Neural crest cell (in vitro differentiated cells): ENCODE results near the gene ORC1. TPM values are rescaled to one million over a fixed set of nuclear protein-coding genes. Genes with fewer than 3 reads are reported as not detected.
A peak's percentile ranks its signal among the peaks of the same experiment; 100 is the strongest.

Experiments
- DNase-seq: peaks from one replicate; pipeline ENCODE4 v3.0.0; 2021; ENCODE audit warnings: low read depth, mixed read lengths, low spot score
- H3K27ac Mint-ChIP-seq: one replicate; pipeline ENCODE4 v1.8.0; 2021; ENCODE audit warnings: mild to moderate bottlenecking, mixed read lengths; ENCODE audit not compliant: unreplicated experiment
- H3K27me3 Mint-ChIP-seq: 2 replicates; pipeline ENCODE4 v1.8.0; 2021; ENCODE audit warnings: low read depth, mild to moderate bottlenecking, mixed read lengths
- H3K36me3 Mint-ChIP-seq: 2 replicates; pipeline ENCODE4 v1.8.0; 2021; ENCODE audit warnings: low read depth, mild to moderate bottlenecking, mixed read lengths
- H3K4me1 Mint-ChIP-seq: 2 replicates; pipeline ENCODE4 v1.8.0; 2021; ENCODE audit warnings: mixed read lengths
- H3K4me3 Mint-ChIP-seq: one replicate; pipeline ENCODE4 v1.8.0; 2021; ENCODE audit warnings: mild to moderate bottlenecking, mixed read lengths
- H3K9me3 Mint-ChIP-seq: 2 replicates; pipeline ENCODE4 v1.8.0; 2021; ENCODE audit warnings: mixed read lengths
- long read RNA-seq: library from polyadenylated mRNA; unstranded; transcript quantifications from one replicate; pipeline ENCODE4 v2.0.0, GENCODE V29; 2020
- total RNA-seq: library from RNA; stranded (reverse); gene quantifications from 2 replicates; pipeline ENCODE4 v1.2.1, GENCODE V29; 2021
- TF ChIP-seq, protein P1 (sequence below): fragments of 200-600 bp; sonication (generic); conservative IDR thresholded peaks from 2 replicates; pipeline ENCODE4 v1.5.0; 2021; ENCODE audit warnings: antibody characterized with exemption, mild to moderate bottlenecking

ORC1 gene
- 36.9 and 38.5 TPM in 2 replicates for total RNA-seq
- long read RNA-seq, transcript ORC1-201 (17 exons, 3,080 nt), result minor isoform, 10 of 163 reads
- long read RNA-seq, transcript ORC1-202 (17 exons, 3,157 nt), result major isoform, 104 of 163 reads
- long read RNA-seq, partial matches to known transcripts, result 26 of 163 reads
- long read RNA-seq, other reads (novel, unspliced or antisense), result 23 of 163 reads

- H3K4me1 Mint-ChIP-seq, result peaks cover 39% of the 10 kb centered on the region
- no peaks in the 10 kb centered on the region for H3K9me3 Mint-ChIP-seq
- DNase-seq, result peak; percentile 96
- H3K36me3 Mint-ChIP-seq, result peaks cover 20% of the 10 kb centered on the region
- H3K4me3 Mint-ChIP-seq, result peak within 1 kb of the TSS; percentile 100
- peak within 1 kb of the TSS; percentile 100 for H3K27ac Mint-ChIP-seq
- TF ChIP-seq, protein P1, sequence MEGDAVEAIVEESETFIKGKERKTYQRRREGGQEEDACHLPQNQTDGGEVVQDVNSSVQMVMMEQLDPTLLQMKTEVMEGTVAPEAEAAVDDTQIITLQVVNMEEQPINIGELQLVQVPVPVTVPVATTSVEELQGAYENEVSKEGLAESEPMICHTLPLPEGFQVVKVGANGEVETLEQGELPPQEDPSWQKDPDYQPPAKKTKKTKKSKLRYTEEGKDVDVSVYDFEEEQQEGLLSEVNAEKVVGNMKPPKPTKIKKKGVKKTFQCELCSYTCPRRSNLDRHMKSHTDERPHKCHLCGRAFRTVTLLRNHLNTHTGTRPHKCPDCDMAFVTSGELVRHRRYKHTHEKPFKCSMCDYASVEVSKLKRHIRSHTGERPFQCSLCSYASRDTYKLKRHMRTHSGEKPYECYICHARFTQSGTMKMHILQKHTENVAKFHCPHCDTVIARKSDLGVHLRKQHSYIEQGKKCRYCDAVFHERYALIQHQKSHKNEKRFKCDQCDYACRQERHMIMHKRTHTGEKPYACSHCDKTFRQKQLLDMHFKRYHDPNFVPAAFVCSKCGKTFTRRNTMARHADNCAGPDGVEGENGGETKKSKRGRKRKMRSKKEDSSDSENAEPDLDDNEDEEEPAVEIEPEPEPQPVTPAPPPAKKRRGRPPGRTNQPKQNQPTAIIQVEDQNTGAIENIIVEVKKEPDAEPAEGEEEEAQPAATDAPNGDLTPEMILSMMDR, result peak; percentile 69
- no peaks in the 10 kb centered on the region for H3K27me3 Mint-ChIP-seq
Observed at GRCh38 chr1:52404116-52404974, at the start of gene ORC1, which contains the start of gene PRPF38A. Gene ORC1, minus strand, starts transcription at chr1:52404423. Its CDS starts 2,200 bp downstream, at chr1:52402223. Gene PRPF38A, plus strand, starts transcription at chr1:52404602. Its CDS starts 148 bp downstream, at chr1:52404750.

- Mint-ChIP-seq H3K4me3 (no peak overlapping the region), H3K36me3 (peaks cover 3% of the 10 kb centered on the region), H3K27ac (no peak overlapping the region), H3K27me3 (no peaks in the 10 kb centered on the region), H3K9me3 (no peaks in the 10 kb centered on the region), H3K4me1 (no peaks in the 10 kb centered on the region)
- no peak for DNase-seq
- TF ChIP-seq, protein P1, result no peak
Observed at GRCh38 chr1:52444463-52444862, 40.2 kb upstream of the ORC1 start.

- no peaks in the 10 kb centered on the region for H3K9me3 Mint-ChIP-seq
- TF ChIP-seq, protein P1, result no peak
- H3K27me3 Mint-ChIP-seq, result no peaks in the 10 kb centered on the region
- no peak for DNase-seq
- H3K4me3 Mint-ChIP-seq, result no peak overlapping the region
- H3K36me3 Mint-ChIP-seq, result peaks cover 6% of the 10 kb centered on the region
- H3K4me1 Mint-ChIP-seq, result no peaks in the 10 kb centered on the region
- no peak overlapping the region for H3K27ac Mint-ChIP-seq
Observed at GRCh38 chr1:52439976-52440375, 35.8 kb upstream of the ORC1 start.

- TF ChIP-seq, protein P1, result no peak
- H3K27me3 Mint-ChIP-seq, result no peaks in the 10 kb centered on the region
- no peaks in the 10 kb centered on the region for H3K4me1 Mint-ChIP-seq
- H3K36me3 Mint-ChIP-seq, result peaks cover 6% of the 10 kb centered on the region
- H3K27ac Mint-ChIP-seq, result no peak overlapping the region
- no peak overlapping the region for H3K4me3 Mint-ChIP-seq
- no peak for DNase-seq
- H3K9me3 Mint-ChIP-seq, result no peaks in the 10 kb centered on the region
Observed at GRCh38 chr1:52436817-52437216, 32.6 kb upstream of the ORC1 start.

DNA sequence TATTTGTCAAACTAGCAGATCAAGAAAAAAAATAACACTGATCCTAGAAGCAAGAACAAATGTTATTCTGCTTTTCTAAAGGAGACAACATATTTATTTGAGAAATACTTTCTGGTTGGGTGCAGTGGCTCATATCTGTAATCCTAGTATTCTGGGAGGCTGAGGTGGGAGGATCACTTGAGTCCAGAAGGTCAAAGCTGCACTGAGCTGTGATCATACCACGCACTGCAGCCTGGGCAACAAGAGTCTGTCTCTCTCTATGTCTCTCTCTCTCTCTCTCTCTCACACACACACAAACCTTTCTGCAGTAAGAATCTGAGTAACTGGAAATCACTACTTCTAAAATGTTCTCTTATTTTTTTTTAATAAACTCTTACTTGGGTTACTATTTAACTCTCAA is 31.4 kb upstream of the ORC1 start:
- TF ChIP-seq, protein P1, result no peak
- no peaks in the 10 kb centered on the region for H3K27me3 Mint-ChIP-seq
- peaks cover 8% of the 10 kb centered on the region for H3K36me3 Mint-ChIP-seq
- no peak for DNase-seq
- H3K4me3 Mint-ChIP-seq, result no peak overlapping the region
- H3K4me1 Mint-ChIP-seq, result no peaks in the 10 kb centered on the region
- H3K27ac Mint-ChIP-seq, result no peak overlapping the region
- H3K9me3 Mint-ChIP-seq, result no peaks in the 10 kb centered on the region
